ENCODE results near the gene RAET1E.

The RAET1E gene

GRCh38 chr6:149884215-149884614 is 13.7 kb downstream of the RAET1E start:
- no peak overlapping the region for H3K4me3 ChIP-seq (ENCODE audit: low read length)
- TF ChIP-seq CTCF (conservative IDR thresholded peaks at IDR 0.05; ENCODE audit: low read depth, low read length), result no peak
- no peak for DNase-seq (ENCODE audit: low read depth)

- no peak for DNase-seq (ENCODE audit: low read depth)
Observed at GRCh38 chr6:149881860-149882259, 16.1 kb downstream of the RAET1E start.

GRCh38 chr6:149881066-149881766 is 16.7 kb downstream of the RAET1E start:
- TF ChIP-seq CTCF (conservative IDR thresholded peaks at IDR 0.05; ENCODE audit: low read depth, low read length), result no peak
- H3K4me3 ChIP-seq (ENCODE audit: low read length), result no peak overlapping the region
- no peak for DNase-seq (ENCODE audit: low read depth)

More at GRCh38 chr6:149881860-149882259, 16.1 kb downstream of the RAET1E start:
- H3K4me3 ChIP-seq (ENCODE audit: low read length), result no peak overlapping the region
- TF ChIP-seq CTCF (conservative IDR thresholded peaks at IDR 0.05; ENCODE audit: low read depth, low read length), result no peak

GRCh38 chr6:149877659-149878058 is 20.3 kb downstream of the RAET1E start:
- TF ChIP-seq CTCF (conservative IDR thresholded peaks at IDR 0.05; ENCODE audit: low read depth, low read length), result no peak
- DNase-seq (ENCODE audit: low read depth), result no peak
- H3K4me3 ChIP-seq (ENCODE audit: low read length), result no peak overlapping the region

GRCh38 chr6:149876241-149876933 is 21.5 kb downstream of the RAET1E start:
- H3K4me3 ChIP-seq (ENCODE audit: low read length), result no peak overlapping the region
- no peak for TF ChIP-seq CTCF (conservative IDR thresholded peaks at IDR 0.05; ENCODE audit: low read depth, low read length)
- no peak for DNase-seq (ENCODE audit: low read depth)

GRCh38 chr6:149872233-149872632 is 25.7 kb downstream of the RAET1E start:
- no peak overlapping the region for H3K4me3 ChIP-seq (ENCODE audit: low read length)
- no peak for DNase-seq (ENCODE audit: low read depth)
- no peak for TF ChIP-seq CTCF (conservative IDR thresholded peaks at IDR 0.05; ENCODE audit: low read depth, low read length)

- no peak for DNase-seq (ENCODE audit: low read depth)
- no peak overlapping the region for H3K4me3 ChIP-seq (ENCODE audit: low read length)
- no peak for TF ChIP-seq CTCF (conservative IDR thresholded peaks at IDR 0.05; ENCODE audit: low read depth, low read length)
Observed at GRCh38 chr6:149871182-149871581, 26.7 kb downstream of the RAET1E start.

All from retinal pigment epithelial cell (primary cell).